Left colon (tissue), 2 donors: ENCODE data around the gene HOXB1. TPM values are rescaled to one million over a fixed set of nuclear protein-coding genes. Genes with fewer than 3 reads are reported as not detected.

Experiments used
- ATAC-seq: fragments of 200-7000 bp; cut with Tn5 transposase; one replicate; pipeline ENCODE4 v1.9.1; 2020; ENCODE audit warnings: mild to moderate bottlenecking, moderate library complexity
- DNase-seq, 2 donors: peaks; one replicate each; pipeline ENCODE4 v3.0.0-alpha.2; 2020
- intact Hi-C, 2 donors: fragments of 100-400 bp; cut with DNase I in 1 of 2; cut with micrococcal nuclease in 1 of 2; formaldehyde crosslinking; loops; one replicate each; pipeline versions ENCODE4 v1.11.2 to v1.14.0; 2022; cut with DNase I, micrococcal nuclease
- total RNA-seq, 2 donors: library from RNA; stranded (reverse); fragmentation: NEBNext Ultra II Directional; extraction: Animal tissue kit (Norgen Biotek cat#: 25700); gene quantifications; one replicate each; pipeline ENCODE4 v1.2.1, GENCODE V29; 2021
- donor health status: DM: no; HTN: no; CAD: no.
- donor health status: DM: yes; HTN: yes; CAD: no.

Gene HOXB1
- total RNA-seq, 2 donors from 2014 or later, result not detected

DNA sequence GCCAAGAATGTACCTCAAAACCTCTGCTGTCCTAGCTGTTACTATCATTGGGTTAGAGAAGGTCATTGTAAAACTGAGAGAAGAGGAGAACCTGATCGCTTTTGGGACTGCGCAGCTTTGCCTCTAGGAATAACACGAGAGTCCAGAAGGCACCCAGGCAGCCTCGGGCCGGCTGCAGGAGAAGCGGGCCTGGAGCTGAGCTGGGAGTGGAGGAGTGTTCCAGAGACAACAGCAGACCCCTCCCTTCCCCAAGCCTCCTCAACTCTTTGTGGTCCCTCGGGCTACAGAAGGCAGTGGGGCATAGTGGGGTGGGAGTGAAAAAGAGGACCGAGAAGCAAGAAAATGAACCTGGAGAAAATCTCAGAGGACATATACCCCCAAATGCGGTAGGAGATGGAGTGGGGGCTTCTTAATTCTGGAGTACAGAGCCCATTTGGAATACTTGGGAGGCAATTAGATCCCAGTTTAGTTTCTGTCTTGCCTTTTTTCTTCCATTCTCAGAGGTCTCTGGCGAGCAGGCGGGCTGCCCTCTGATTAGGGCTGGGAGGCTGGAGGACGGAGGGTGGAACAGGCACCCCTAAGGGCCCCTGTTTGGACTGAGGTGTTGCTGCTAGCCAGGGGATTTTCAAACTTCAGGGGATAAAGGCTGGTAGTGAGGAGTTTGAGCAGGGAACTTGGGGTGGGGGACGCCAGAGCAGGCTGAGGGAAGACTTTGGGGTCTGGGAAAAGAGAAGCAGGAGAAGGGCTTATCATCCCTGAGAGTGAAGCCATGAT lies 27.4 kb upstream of the HOXB1 start:
- no peak for DNase-seq
- intact Hi-C loops, result no loop called here
- ATAC-seq, result no peak

DNA sequence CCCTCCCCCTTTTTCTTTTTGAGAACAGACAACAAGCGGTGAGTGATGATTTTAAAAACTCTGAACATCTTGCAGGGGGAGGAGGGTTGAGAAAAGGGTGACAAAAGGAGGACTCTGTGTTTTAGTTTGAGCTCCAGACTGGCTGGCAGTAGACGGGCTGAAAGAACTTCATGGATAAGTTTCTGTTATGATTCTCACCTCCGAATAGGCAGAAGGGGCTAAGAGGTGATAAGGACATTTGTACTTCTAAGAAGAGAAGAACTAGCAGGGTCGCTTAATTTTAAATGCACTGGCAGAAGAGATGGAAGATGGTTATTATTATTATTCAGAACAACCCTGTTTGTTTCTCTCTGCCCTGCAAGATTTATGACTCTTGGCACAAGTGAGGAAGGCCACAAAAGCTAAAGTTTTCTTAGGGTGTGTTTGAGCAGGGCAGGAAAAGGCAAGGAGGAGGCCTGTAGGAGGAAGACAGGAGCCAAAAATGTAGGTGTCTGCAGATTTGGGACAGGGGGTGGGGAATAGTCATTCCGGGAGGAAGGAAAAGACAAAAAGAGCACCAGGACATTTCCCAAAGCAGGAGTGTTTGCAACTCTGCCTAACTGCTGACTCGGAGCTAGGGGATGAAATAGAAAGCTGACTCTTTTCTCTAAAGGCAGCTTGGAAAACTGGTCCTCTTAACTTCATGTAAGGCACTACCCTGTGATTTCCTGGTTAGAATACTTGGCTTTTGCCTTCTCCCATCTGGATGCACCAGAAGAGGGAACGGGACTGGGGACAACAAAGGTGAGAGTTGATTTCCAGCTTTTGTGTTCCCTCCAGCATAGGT lies 26.0 kb upstream of the HOXB1 start:
- no peak for DNase-seq
- ATAC-seq, result peak; percentile 60
- intact Hi-C loops, result no loop called here

DNA sequence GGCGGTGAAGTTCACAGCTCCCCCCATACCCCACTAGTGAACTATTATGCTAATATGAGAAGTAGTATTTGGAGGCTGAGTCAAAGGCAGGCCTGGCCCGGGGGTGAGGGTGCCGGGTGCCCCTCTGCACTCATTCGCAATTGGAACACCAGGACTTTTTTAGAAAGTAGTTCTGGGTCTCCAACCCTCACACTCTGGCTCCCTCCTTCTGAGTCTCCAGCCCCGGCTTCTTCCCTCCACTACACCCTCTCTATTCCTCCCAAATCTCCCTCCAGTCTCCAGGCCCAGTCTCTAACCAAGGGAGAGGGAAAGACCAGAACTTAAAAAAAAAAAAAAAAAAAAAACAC lies 25.4 kb upstream of the HOXB1 start:
- intact Hi-C loops, result no loop called here
- no peak for DNase-seq
- no peak for ATAC-seq

DNA sequence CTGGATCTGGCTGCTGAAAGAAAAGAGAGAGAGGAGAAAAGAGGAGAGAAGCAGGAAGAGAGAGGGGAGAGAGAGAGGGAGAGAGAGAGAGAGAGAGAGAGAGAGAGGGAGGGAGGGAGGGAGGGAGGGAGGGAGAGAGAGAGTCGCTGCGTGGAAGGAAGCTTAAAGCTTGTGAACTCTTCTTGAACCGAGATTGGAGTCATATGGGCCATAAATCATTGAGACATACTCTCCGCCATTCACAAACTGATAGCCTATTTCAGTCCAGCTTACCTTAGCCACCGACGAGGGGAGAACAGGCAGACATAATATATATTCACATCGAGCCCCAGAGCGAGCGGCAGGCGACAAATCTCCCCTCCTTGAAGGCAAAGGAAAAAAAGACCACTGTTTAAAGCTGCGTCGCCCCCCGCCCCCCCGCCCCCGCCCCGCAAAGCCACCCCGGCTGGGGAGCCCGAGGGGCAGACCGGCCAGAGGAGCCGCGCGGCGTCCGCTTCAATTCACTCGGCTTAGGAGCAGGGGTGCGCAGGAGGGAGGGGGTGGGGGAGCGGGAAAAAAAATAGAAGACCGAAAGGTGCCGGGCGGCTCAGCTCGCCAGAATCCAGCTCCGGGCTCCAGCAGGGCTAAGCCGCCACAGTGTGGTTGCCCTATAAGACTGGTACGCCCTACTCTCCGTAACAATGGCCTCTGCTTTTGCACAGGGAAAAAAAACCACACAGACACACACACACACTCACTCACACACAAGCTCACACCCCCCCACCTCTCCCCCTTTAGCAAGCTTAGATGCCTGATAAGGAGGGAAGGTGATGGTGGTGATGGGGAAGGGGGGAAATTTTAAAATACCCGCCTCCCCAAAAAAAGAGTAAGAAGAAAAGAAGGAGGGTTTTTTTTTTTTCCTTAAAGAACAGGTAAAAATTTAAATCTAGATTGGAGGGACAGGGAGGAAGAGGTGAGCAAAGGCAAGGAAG lies 24.7 kb upstream of the HOXB1 start:
- ATAC-seq (peak; percentile 73), DNase-seq (no peak)
- intact Hi-C loops, result no loop called here

DNA sequence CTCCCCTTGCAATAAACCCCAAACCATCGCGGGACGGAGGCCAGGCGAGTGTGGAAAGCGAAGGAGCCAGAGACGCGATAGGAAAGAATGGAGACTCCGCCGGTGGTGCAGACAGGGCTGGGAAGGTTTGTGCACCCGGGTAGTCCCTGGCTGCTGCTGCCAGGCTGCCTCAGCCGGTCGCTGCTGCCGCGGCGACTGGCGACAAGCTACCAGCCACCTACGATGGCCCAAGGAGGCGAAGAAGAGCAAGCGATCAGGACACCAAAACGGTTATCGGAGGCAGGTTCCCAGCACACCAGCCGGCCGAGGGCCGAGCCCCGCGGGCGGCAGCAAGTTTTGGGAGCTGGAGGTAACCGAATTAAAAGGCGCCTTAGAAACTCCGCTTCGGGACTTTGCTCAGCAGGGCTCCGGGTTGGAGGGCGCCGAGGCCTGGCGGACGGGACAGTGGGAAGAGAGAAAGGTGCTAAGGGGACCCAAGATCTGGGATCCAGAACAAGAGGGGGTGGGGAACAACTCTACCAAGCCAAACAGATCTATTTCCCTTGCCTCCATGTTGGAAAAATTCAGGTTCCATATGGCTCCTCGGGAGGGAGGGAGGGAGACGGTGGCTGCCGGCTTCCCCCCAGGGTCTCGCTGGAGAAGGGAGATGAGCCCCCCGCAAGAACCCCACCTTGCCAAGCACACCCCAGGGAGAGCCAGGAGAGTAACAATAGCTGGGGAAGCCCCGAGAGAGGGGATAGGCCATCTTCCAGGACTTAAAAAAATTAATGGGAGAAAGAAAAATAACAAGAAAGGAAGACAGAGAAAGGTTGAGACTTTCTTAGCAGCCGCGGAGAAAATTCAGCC lies 23.8 kb upstream of the HOXB1 start:
- DNase-seq (no peak), ATAC-seq (no peak)
- intact Hi-C loops, result no loop called here

DNA sequence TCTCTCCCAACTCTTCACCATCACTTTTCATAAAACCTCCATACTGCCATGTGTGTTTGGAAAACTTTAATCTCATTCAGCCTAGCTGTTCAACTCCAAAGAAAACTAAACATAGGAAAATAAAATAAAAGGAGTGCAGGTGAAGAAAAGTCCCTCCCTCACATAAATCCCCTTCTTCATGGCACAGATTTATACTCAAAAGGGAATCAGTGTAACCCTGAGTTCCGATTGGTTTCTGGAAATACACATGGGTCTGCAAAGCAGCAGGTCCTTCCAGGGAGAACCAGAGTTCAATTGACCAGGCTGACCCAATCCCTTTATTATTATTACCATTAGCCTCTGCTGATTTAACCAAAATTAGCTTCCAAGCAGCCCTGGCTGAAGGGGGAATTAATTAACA lies 23.0 kb upstream of the HOXB1 start:
- ATAC-seq (no peak), DNase-seq (no peak)
- intact Hi-C loops, result no loop called here

DNA sequence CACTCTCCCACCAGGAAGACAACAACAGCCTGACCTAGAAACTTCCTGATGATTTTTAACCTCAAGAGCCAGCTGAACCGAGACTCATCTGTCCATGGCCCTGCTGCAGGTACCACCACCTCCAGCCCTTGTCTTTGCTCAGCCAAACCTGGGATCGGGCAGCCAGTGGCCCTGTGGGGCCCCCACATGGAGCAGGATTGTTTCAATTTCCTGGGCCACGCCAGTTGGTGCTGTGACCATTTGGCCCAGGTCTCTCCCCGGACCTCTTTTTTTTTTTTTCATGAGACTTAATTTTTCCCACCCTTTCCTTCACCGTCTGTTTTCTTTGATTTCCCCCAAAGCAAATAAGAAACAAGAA lies 22.4 kb upstream of the HOXB1 start:
- no peak for DNase-seq
- intact Hi-C loops, result no loop called here
- no peak for ATAC-seq

DNA sequence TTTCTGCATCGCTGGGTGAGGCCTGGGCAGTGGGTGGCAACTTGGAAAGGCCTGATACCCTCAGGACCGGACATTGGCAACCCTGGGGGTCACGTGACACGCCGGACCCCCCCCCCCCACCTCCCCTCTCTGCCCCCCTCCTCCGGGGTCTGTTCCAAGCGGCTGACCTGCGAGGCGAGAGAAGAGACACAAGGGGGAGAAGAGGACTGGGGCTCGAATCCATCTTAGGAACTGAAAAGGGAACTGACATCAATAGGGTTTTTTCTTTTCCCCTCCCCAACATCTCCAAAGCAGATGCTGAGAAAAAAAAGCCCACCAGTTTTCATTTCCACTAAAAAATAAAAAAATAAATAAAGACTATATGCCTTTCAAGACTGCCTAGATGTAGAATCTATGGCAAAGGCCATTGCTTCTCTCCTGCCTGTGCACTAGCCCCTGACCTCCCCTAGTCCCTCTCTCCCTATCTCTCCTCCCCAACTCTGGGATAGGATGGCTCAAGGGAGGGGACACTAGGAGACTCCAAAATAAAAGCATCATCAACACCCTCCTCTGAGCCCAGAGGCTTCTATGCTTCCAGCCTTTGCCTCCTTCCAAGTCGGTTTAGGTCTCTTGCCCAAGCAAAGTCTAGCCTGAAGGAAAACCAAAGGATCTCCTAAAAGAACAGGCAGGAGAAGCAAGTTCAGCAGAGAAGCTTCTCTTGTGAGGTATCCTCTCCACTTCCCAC lies 21.8 kb upstream of the HOXB1 start:
- DNase-seq (no peak), ATAC-seq (no peak)
- intact Hi-C loops, result no loop called here

DNA sequence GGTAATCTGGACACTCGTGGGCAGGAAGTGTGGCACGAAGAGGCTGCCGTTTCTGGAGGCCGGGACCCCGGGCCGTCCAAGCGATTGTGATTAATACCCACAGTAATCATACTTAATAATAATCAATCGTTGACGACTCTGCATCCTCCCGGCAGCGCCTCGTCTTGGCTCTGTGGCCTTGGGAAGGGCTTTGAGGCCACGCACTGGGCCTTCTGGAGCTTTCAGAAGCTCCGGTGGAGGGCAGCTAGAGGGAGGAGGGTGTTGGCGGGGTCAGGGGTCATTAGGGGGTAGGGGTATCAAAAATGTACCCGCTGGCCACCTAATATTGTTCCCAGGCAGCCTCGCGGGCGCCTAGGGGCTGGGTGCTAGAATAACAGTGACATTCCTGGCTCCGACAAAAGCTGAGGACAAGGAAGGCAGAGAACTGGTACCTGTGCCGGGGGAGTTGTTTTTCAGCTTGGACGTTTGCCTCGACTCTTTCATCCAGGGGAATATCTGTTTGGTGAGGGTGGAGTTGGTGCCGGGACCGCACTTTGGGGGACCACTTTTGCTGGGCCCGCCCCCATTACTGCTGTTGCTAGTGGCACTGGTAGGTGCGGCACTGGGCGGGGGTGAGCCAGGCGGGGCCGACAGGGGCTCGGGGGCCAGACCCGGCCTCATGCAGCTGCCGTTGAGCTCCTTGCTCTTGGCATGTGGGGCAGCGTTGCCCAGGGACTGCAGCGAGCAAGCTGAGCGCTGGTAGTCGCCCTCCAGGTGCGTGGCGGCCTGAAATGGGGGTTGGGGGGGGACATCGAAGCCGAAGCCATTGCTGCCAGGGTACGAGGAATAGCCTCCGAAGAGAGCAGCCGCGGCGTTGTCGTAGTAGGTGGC lies 21.0 kb upstream of the HOXB1 start:
- intact Hi-C loops, result no loop called here
- no peak for ATAC-seq
- no peak for DNase-seq

DNA sequence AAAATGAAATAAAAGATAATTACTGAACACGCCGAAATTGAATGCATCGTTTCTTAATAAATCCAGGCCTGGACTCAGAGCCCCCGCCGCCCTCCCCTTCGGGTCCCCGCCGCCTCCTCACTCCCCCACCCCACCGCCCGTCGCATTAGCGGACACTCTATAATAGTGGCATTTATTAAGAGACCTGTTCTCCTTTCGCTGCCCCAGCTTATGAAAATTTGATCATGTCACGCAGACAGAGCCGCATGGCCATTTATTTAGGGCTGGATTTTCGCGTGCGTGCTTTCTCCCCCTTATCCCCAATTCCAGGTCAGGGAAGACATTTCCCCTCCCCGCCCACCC lies 20.4 kb upstream of the HOXB1 start:
- no peak for DNase-seq
- intact Hi-C loops, result no loop called here
- no peak for ATAC-seq

DNA sequence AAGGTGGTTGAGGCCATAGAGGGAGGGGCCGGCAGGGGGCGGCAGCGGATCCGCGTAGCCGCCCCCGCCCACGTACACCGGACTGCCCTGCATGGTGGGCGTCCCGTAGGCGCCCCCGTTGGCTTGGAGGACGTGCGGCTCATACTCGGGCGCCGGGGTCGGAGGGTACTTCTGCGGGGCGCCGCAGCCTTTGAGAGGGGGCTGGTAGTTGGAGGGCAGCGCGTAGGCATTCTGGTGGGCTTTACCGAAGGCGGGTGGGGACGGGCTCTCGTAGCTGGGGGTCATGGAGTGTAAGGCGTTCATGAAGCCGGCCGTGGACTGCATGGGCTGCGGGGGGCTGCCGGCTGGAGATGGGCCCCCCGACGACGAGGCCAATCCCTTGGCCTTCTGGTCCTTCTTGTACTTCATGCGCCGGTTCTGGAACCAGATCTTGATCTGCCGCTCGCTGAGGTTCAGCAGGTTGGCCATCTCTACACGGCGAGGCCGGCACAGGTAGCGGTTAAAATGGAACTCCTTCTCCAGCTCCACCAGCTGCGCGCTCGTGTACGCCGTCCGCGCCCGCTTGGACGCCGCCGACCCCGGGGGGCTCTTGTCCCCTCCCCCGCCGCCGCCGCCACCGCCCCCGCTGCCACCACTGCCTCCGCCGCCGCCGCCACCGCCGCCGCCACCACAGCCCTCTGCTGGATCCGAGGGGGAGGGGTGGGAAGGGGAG lies 19.8 kb upstream of the HOXB1 start:
- DNase-seq, result no peak
- intact Hi-C loops, result no loop called here

DNA sequence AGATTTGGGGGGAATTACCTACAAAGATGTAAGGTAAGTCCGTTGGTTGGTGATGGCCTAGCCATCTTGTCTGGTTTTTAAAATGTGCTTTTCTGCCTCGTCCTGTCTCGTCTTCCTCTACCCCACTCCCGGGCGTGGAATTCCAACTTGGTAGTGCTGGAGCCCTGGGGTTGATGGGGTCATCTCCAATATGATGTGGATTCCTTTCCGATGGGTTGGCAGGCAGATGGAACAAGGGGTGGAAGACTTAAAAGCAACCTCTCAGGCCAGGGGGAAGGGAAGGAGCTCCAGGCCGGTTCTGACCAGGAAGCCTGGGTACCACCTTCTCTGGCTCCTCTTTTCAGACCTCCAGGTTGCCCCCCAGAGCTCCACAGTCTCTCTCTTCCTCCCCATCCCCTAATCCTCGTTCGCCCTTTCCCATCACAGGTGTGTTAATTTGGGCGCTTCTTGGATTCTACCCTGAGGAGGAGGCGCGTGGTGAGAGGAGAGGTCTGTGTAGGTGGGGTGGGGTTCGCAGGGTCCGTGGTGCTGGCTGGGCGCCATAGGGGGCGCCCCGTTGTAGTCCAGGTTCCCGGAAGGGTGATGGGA lies 19.2 kb upstream of the HOXB1 start:
- ATAC-seq (no peak), DNase-seq (no peak)
- intact Hi-C loops, result no loop called here

More for the DNA sequence above, 19.8 kb upstream of the HOXB1 start:
- ATAC-seq, result no peak

DNA sequence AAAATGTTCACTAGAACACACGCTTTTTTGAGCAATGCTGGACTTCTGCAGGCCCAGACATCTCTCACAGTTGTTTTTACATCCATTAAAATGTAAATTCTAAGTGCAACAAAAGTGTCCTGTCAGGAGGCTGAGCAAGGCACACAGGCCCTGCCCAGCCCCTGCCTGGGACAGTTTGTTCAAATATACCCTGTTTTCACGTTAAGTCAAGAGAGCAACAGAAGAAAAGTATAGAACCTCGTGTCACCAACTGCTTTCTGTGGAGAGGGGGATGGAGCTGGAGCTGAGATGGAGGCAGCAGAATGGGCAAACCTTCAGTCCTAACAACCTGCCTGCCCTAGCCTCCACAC lies 18.4 kb upstream of the HOXB1 start:
- intact Hi-C loops, result no loop called here
- no peak for ATAC-seq
- no peak for DNase-seq

DNA sequence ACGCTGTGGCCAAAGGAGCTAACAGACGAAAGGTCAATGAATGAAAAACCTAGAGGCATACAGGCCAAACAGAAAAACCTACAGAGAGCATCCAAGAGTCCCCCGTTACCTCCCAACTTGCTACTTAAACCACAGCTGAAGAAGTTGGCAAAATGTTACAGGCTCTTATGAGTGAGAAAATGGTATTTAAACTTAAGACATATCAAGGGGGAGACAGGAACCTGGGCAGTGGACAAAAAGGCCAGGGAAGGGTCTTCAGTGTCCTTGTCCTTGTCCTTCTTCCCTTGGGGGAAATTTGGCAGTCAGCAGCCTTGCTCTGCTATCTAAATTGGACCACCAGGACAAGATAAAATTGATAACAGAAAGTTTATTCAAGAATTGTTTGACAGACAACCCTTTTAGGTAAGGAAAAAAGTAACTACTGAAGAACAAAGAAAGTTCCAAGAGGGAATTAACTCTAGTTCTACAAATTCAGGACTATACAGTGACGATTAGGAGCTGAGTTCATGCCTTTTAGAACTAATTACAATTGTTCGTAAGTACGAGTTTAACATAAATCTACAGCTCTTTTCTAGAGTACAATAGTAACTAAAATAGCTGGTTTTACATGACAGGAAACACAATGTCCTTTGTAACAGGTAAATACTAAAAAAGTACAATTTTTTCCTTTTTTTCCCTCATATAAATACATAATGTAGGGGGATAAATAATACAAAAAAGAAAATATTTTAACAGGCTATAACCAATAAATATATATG lies 17.9 kb upstream of the HOXB1 start:
- DNase-seq (no peak), ATAC-seq (no peak)
- intact Hi-C loops, result no loop called here

DNA sequence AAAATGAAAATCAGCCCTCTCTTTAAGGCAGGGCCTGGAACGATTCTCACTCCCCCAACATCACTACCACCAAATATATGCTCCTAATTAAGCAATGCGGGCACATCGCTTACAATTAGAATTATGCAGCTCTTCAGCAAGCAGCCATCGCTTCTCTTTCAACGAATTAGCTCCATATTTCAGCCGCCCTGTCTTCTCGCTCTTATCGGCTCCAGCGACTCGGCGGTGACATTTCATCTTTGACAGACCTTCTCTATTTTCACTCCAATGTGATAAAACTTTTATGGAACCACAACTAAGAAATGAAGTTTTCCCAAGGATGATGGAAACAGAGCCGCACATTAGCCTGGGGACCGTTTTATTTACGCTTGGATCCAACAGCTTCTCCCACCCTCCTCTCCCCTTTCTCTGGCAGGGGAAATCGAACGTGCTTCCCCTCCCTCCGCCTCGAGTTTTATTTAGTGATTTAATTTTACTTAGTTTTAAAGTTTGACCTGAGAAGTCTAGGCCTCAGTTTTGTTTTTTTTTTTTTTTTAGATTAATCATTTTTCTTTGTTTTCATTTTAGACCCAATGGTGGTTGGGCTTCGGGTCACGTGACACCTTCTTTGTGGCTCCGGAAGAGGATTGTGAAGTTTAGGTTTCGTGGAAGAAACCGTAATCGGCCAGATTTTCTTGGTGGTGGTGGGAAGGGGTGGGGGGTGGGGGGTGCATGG lies 17.2 kb upstream of the HOXB1 start:
- intact Hi-C loops, result no loop called here
- ATAC-seq (no peak), DNase-seq (peak in 1 of 2 donors; percentile 34)
